H9 (cell line): ENCODE data around the gene RTN1. TPM values are rescaled to one million over a fixed set of nuclear protein-coding genes. Genes with fewer than 3 reads are reported as not detected.

Experiments used
- DNase-seq: peaks from one replicate; pipeline ENCODE4 v3.0.0-alpha.2; 2017
- H2AFZ ChIP-seq: one replicate; pipeline ENCODE4 v1.6.1; 2013; ENCODE audit warnings: mild to moderate bottlenecking, low read length, control low read depth, moderate library complexity
- H2AK5ac ChIP-seq: 2 replicates; pipeline ENCODE4 v1.6.1; 2013; ENCODE audit warnings: low read length, control low read depth, mixed read lengths; ENCODE audit not compliant: insufficient read length
- H2BK120ac ChIP-seq: one replicate; pipeline ENCODE4 v1.6.1; 2013; ENCODE audit warnings: low read depth, mild to moderate bottlenecking, low read length, control low read depth, inconsistent platforms; ENCODE audit not compliant: poor library complexity, severe bottlenecking
- H2BK12ac ChIP-seq: 2 replicates; pipeline ENCODE4 v1.6.1; 2013; ENCODE audit warnings: low read length, control low read depth, mixed read lengths, low read depth; ENCODE audit not compliant: insufficient read length
- H2BK15ac ChIP-seq: 2 replicates; pipeline ENCODE4 v1.6.1; 2013; ENCODE audit warnings: low read depth, low read length, control low read depth
- H2BK20ac ChIP-seq: one replicate; pipeline ENCODE4 v1.6.1; 2013; ENCODE audit warnings: low read depth, mild to moderate bottlenecking, low read length, control low read depth, inconsistent platforms; ENCODE audit not compliant: poor library complexity, severe bottlenecking
- H2BK5ac ChIP-seq: 2 replicates; pipeline ENCODE4 v1.6.1; 2013; ENCODE audit warnings: low read length, control low read depth, mixed read lengths; ENCODE audit not compliant: insufficient read length
- H3K14ac ChIP-seq: 2 replicates; pipeline ENCODE4 v1.6.1; 2013; ENCODE audit warnings: low read length, control low read depth; ENCODE audit not compliant: insufficient read depth
- H3K18ac ChIP-seq: 2 replicates; pipeline ENCODE4 v1.6.1; 2013; ENCODE audit warnings: low read depth, mild to moderate bottlenecking, mixed read lengths, low read length, control low read depth; ENCODE audit not compliant: insufficient read length
- H3K23ac ChIP-seq: 2 replicates; pipeline ENCODE4 v1.6.1; 2013; ENCODE audit warnings: low read length, control low read depth, mixed read lengths, low read depth; ENCODE audit not compliant: insufficient read length
- H3K23me2 ChIP-seq: 2 replicates; pipeline ENCODE4 v1.6.1; 2013; ENCODE audit warnings: low read depth, mild to moderate bottlenecking, mixed read lengths, low read length, control low read depth; ENCODE audit not compliant: insufficient read length, poor library complexity, severe bottlenecking
- H3K27ac ChIP-seq: 2 replicates; pipeline ENCODE4 v1.5.1; 2013; ENCODE audit warnings: low read length, control low read depth, mixed read lengths, low read depth; ENCODE audit not compliant: insufficient read length
- H3K27me3 ChIP-seq: 2 replicates; pipeline ENCODE4 v1.6.1; 2013; ENCODE audit warnings: low read length, control low read depth, inconsistent platforms; ENCODE audit not compliant: insufficient read depth
- H3K4ac ChIP-seq: 2 replicates; pipeline ENCODE4 v1.6.1; 2013; ENCODE audit warnings: low read depth, mild to moderate bottlenecking, control low read depth, inconsistent platforms, low read length, moderate library complexity
- H3K4me1 ChIP-seq: 2 replicates; pipeline ENCODE4 v1.6.1; 2013; ENCODE audit warnings: low read length, control low read depth, inconsistent platforms; ENCODE audit not compliant: insufficient read depth
- H3K4me2 ChIP-seq: 2 replicates; pipeline ENCODE4 v1.6.1; 2013; ENCODE audit warnings: low read length, control low read depth, mixed read lengths; ENCODE audit not compliant: insufficient read length, insufficient read depth
- H3K56ac ChIP-seq: 2 replicates; pipeline ENCODE4 v1.6.1; 2013; ENCODE audit warnings: low read depth, mild to moderate bottlenecking, mixed read lengths, low read length, control low read depth; ENCODE audit not compliant: insufficient read length
- H3K79me1 ChIP-seq: 2 replicates; pipeline ENCODE4 v1.6.1; 2013; ENCODE audit warnings: low read depth, mild to moderate bottlenecking, moderate library complexity, low read length, control low read depth, inconsistent platforms; ENCODE audit not compliant: insufficient read depth, poor library complexity, severe bottlenecking
- H3K79me2 ChIP-seq: 2 replicates; pipeline ENCODE4 v1.6.1; 2013; ENCODE audit warnings: low read length, control low read depth, inconsistent platforms; ENCODE audit not compliant: insufficient read depth
- H3K9ac ChIP-seq: 2 replicates; pipeline ENCODE4 v1.6.1; 2013; ENCODE audit warnings: low read length, control low read depth, mixed read lengths; ENCODE audit not compliant: insufficient read length; ENCODE audit errors: extremely low read depth
- H3K9me3 ChIP-seq: one replicate; pipeline ENCODE4 v1.6.1; 2013; ENCODE audit warnings: low read depth, low read length, inconsistent platforms; ENCODE audit not compliant: control insufficient read depth
- H3T11ph ChIP-seq: one replicate; pipeline ENCODE4 v1.6.1; 2013; ENCODE audit warnings: mild to moderate bottlenecking, low read length, control low read depth, inconsistent platforms
- H4K20me1 ChIP-seq: one replicate; pipeline ENCODE4 v1.6.1; 2013; ENCODE audit not compliant: control insufficient read depth, insufficient read length, insufficient read depth
- H4K5ac ChIP-seq: 2 replicates; pipeline ENCODE4 v1.6.1; 2013; ENCODE audit warnings: low read depth, mild to moderate bottlenecking, mixed read lengths, low read length, control low read depth; ENCODE audit not compliant: insufficient read length
- H4K8ac ChIP-seq: replicated peaks from 2 replicates; pipeline ENCODE4 v1.6.1; 2013; ENCODE audit warnings: low read length, control low read depth, mixed read lengths, low read depth; ENCODE audit not compliant: insufficient read length
- H4K91ac ChIP-seq: 2 replicates; pipeline ENCODE4 v1.6.1; 2013; ENCODE audit warnings: low read depth, mild to moderate bottlenecking, moderate library complexity, mixed read lengths, low read length, control low read depth; ENCODE audit not compliant: insufficient read length
- H3K27ac Mint-ChIP-seq, 3 experiments: 2 replicates in 2 of 3; 3 replicates in 1 of 3; pipeline ENCODE4 v1.8.0; 2020 to 2021; ENCODE audit warnings: mixed read lengths in 3 of 3, mild to moderate bottlenecking in 1 of 3, moderate library complexity in 1 of 3
- H3K27me3 Mint-ChIP-seq: 2 replicates; pipeline ENCODE4 v1.8.0; 2021; ENCODE audit warnings: low read depth, mild to moderate bottlenecking, moderate library complexity, mixed read lengths
- H3K36me3 Mint-ChIP-seq, 3 experiments: 2 replicates in 2 of 3; 3 replicates in 1 of 3; pipeline ENCODE4 v1.8.0; 2020 to 2021; ENCODE audit warnings: low read depth in 3 of 3, mixed read lengths in 3 of 3; ENCODE audit not compliant: insufficient read depth in 1 of 3
- H3K4me1 Mint-ChIP-seq, 2 experiments: 2 replicates each; pipeline ENCODE4 v1.8.0; 2020; ENCODE audit warnings: mixed read lengths in 2 of 2
- H3K4me3 Mint-ChIP-seq, 2 experiments: 2 replicates in 1 of 2; 3 replicates in 1 of 2; pipeline ENCODE4 v1.8.0; 2020 to 2021; ENCODE audit warnings: mild to moderate bottlenecking in 2 of 2, mixed read lengths in 2 of 2, moderate library complexity in 1 of 2
- H3K9me3 Mint-ChIP-seq, 2 experiments: 2 replicates in 1 of 2; 3 replicates in 1 of 2; pipeline ENCODE4 v1.8.0; 2020; ENCODE audit warnings: mild to moderate bottlenecking in 2 of 2, mixed read lengths in 2 of 2, moderate library complexity in 1 of 2
- WGBS: extraction: QIAGEN DNeasy Blood & Tissue Kit; methylation state at CpG from one replicate; pipeline ENCODE4 v1.1.7; 2013; ENCODE audit warnings: missing lambda C conversion rate, low lambda C conversion rate, mixed read lengths; ENCODE audit not compliant: insufficient read length; ENCODE audit errors: extremely low coverage; 5-methylcytosine and 5-hydroxymethylcytosine counted together
- total RNA-seq: library from RNA; stranded (reverse); gene quantifications from 2 replicates; pipeline ENCODE4 v1.2.1, GENCODE V29; 2021
- TF ChIP-seq, protein P1 (sequence below): fragments of 200-600 bp; sonication (generic); conservative IDR thresholded peaks from 3 replicates; pipeline ENCODE4 v1.8.0; 2021; ENCODE audit warnings: antibody characterized with exemption, mild to moderate bottlenecking

Gene RTN1
- total RNA-seq, 1 experiment from 2014 or later: 1.8 TPM

DNA sequence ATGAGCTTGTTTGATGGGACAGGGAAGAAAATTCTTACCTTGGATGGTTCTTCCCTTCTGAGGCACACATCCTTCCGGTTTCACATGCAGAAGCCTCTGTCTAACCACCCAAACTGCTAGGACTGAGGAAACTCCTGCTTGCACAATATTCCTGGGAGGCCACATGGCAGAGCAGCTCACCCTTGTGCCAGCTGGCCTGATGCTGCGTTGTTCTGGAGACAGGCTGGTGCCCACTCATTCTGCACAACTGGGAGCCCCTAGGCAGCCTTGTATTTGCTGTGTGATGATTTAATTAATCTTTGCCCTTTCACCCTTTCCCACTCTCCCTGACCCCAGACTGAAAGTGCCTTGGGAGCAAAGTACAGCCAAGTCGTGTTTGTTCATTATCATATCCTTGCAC lies 130.8 kb downstream of the RTN1 start:
- Histone ChIP-seq H2BK20ac (no peak overlapping the region), H2BK12ac (no peak overlapping the region), H3K4ac (no peak overlapping the region), H3K23me2 (no peaks in the 10 kb centered on the region), H3K9me3 (no peaks in the 10 kb centered on the region), H3K79me2 (no peaks in the 10 kb centered on the region), H3K18ac (no peak overlapping the region), H3K4me1 (no peaks in the 10 kb centered on the region), H3K14ac (no peak overlapping the region), H3K4me2 (no peak overlapping the region), H2AFZ (no peak overlapping the region), H2BK120ac (no peak overlapping the region), H4K8ac (no peak overlapping the region), H3T11ph (no peak overlapping the region), H3K27me3 (no peaks in the 10 kb centered on the region), H2BK15ac (no peak overlapping the region), H3K23ac (no peak overlapping the region), H3K79me1 (no peaks in the 10 kb centered on the region), H4K91ac (no peak overlapping the region), H2BK5ac (no peak overlapping the region), H4K5ac (peak overlapping the region; percentile 47), H4K20me1 (no peaks in the 10 kb centered on the region), H3K56ac (no peak overlapping the region), H3K27ac (no peak overlapping the region), H2AK5ac (no peak overlapping the region), H3K9ac (no peak overlapping the region)
- TF ChIP-seq, protein P1, sequence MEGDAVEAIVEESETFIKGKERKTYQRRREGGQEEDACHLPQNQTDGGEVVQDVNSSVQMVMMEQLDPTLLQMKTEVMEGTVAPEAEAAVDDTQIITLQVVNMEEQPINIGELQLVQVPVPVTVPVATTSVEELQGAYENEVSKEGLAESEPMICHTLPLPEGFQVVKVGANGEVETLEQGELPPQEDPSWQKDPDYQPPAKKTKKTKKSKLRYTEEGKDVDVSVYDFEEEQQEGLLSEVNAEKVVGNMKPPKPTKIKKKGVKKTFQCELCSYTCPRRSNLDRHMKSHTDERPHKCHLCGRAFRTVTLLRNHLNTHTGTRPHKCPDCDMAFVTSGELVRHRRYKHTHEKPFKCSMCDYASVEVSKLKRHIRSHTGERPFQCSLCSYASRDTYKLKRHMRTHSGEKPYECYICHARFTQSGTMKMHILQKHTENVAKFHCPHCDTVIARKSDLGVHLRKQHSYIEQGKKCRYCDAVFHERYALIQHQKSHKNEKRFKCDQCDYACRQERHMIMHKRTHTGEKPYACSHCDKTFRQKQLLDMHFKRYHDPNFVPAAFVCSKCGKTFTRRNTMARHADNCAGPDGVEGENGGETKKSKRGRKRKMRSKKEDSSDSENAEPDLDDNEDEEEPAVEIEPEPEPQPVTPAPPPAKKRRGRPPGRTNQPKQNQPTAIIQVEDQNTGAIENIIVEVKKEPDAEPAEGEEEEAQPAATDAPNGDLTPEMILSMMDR: no peak
- DNase-seq: no peak
- H3K36me3 Mint-ChIP-seq: no peaks in the 10 kb centered on the region; a peak in 1 of 7 replicates
- H3K27ac Mint-ChIP-seq: no peak overlapping the region
- peaks cover 8 to 12% of the 10 kb centered on the region in 2 experiments; a peak in 3 of 5 replicates for H3K9me3 Mint-ChIP-seq
- peaks cover 6% of the 10 kb centered on the region for H3K27me3 Mint-ChIP-seq
- no CpG with 5 or more reads among the region's 3 CpGs for WGBS
- no peaks in the 10 kb centered on the region for H3K4me1 Mint-ChIP-seq
- H3K4me3 Mint-ChIP-seq: no peak overlapping the region
